SK-N-MC (cell line): Measurements from ENCODE around the gene CYP24A1.
A peak's percentile ranks its signal among the peaks of the same experiment; 100 is the strongest.

ENCODE experiments used
- DNase-seq: peaks from one replicate; pipeline ENCODE4 v3.0.0-alpha.2; 2011; ENCODE audit warnings: low read depth, low spot score
- H3K27ac ChIP-seq: fragments of 200-600 bp; sonication (generic); 2 replicates; pipeline ENCODE4 v1.5.1; 2016; ENCODE audit warnings: mixed run types
- H3K36me3 ChIP-seq: fragments of 200-600 bp; sonication (generic); 2 replicates; pipeline ENCODE4 v1.6.1; 2017; ENCODE audit warnings: antibody characterized with exemption, low read length, mixed read lengths; ENCODE audit not compliant: insufficient read depth
- H3K4me3 ChIP-seq: fragments of 200-600 bp; sonication (generic); 2 replicates; pipeline ENCODE4 v1.5.1; 2016
- H3K9ac ChIP-seq: fragments of 200-600 bp; sonication (generic); 2 replicates; pipeline ENCODE4 v1.8.0; 2017; ENCODE audit warnings: mixed run types, mixed read lengths; ENCODE audit not compliant: insufficient read length
- H3K9me3 ChIP-seq: fragments of 200-600 bp; sonication (generic); 2 replicates; pipeline ENCODE4 v1.6.1; 2017; ENCODE audit warnings: low read depth, mild to moderate bottlenecking, antibody characterized with exemption, low read length, moderate library complexity, mixed read lengths
- EZH2 ChIP-seq: fragments of 200-600 bp; sonication (generic); IDR thresholded peaks from one replicate; pipeline ENCODE4 v1.6.1; 2017; ENCODE audit warnings: antibody characterized with exemption
- FOXP2 ChIP-seq: optimal IDR thresholded peaks from 2 replicates; pipeline ENCODE3; 2011; ENCODE audit warnings: mild to moderate bottlenecking, moderate library complexity; ENCODE audit not compliant: insufficient read depth; ENCODE audit errors: extremely low read length, control extremely low read depth
- POLR2AphosphoS5 ChIP-seq: IDR thresholded peaks from 2 replicates; pipeline ENCODE4 v1.6.1; 2012; ENCODE audit warnings: mild to moderate bottlenecking, low read depth, low read length, borderline replicate concordance

The CYP24A1 gene

DNA sequence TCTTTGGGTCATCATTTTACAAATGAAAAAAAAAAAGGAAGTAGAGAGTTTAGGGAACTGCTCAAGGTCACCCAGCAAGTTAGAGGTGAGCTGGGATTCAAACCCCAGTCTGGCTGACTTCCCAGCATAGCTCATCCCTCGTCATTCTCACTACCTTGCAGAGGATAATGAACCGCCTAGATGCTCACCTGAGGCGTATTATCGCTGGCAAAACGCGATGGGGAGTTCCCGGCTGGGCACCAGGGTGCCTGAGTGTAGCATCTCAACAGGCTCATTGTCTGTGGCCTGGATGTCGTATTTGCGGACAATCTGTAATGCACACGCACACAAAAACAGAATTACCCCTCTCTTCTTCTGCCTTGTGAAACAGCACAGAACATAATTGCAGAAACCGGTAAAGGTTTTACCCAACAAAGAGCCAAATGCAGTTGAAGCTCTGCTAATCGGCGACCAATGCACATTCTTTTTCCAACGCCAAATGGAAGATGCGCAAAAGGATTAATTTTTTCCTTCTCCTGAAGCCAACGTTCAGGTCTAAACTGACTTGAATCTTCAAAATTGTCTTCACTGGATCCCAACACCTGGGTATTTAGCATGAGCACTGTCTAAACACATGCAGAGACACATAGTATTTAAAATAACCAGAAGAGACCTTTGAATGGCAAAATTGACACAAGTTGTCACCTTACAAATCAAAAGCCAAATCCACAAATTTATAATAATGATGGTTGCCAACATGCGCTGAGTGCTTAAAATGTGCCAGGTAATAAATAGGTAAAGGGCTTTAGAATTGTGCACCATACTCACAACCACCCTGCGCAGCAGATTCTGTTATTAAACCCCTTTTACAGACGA, 16.6 kb downstream of the CYP24A1 start:
- no peak for DNase-seq
- Histone ChIP-seq H3K4me3 (no peak overlapping the region), H3K27ac (no peak overlapping the region), H3K9me3 (no peaks in the 10 kb centered on the region), H3K9ac (no peak overlapping the region), H3K36me3 (peaks cover 16% of the 10 kb centered on the region)
- TF ChIP-seq EZH2 (no peak), FOXP2 (no peak), POLR2AphosphoS5 (no peak)

DNA sequence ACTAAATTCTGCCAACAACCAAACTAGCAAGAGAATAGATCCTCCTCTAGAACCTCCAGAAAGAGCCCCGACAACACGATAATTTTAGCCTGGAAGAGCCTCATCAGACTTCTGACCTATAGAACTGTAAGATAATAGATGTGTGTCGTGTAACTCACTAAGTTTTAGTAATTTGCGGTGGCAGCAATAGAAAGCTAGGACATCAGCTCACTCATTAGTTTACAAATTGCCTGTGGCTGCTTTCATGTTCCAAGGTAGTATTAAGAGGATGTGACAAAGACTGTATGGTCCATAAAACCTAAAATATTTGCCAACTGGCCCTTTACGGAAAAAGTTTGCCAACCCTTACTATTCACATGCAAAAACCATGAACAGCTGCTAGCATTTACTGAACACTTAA, 17.3 kb downstream of the CYP24A1 start:
- H3K27ac ChIP-seq = 0 out of 2 replicates have a peak overlapping the region, but pooled peaks have one; percentile 43
- H3K9ac ChIP-seq = no peak overlapping the region
- TF ChIP-seq FOXP2 (no peak), POLR2AphosphoS5 (no peak), EZH2 (no peak)
- H3K9me3 ChIP-seq = no peaks in the 10 kb centered on the region
- H3K36me3 ChIP-seq = peaks cover 16% of the 10 kb centered on the region
- H3K4me3 ChIP-seq = no peak overlapping the region
- DNase-seq = no peak

DNA sequence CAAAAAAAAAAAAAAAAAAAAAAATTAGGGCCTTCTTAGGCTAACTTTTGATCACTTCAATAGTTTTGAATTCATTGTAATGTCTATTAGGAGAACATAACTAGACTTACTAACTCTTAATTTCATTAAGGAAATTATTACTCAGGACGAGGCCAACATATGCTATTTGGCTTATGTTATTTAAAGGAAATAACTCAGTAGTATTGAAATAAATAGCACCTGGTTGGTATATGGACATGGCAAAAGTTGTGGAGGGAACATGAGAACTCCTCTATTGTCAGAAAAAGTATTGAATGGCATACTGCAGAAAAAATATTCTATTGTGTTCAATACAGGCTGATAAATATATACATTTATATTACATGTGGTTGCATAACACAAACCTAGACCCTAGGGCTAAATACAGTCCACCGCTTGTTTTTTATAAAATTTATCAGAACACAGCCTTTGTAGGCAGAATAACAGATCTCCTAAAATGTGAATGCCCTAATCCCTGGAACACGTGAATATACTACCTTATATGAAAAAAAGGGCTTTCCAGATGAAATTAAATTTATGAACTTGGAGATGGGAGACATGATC, 18.0 kb downstream of the CYP24A1 start:
- Histone ChIP-seq H3K4me3 (no peak overlapping the region), H3K36me3 (peaks cover 16% of the 10 kb centered on the region)
- DNase-seq = no peak

DNA sequence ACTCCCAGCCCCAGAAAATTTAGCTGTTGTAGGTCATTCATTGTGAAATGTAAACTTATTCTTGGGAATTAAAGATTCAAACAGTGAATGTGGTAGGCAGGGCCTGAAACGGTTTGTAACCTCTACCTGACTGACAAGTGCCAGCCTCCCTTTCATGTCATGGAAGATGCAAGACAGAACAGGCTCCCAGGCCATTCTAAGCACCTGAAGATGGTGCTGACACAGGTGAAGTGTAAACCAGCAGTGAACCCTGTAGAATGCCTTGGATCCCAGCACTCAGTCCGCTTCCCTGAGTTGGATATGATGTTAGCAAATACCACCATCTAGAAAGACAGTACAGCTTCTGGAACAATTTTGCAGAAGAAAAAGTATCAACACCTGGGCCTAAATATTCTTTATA, 19.3 kb downstream of the CYP24A1 start:
- Histone ChIP-seq H3K9me3 (no peaks in the 10 kb centered on the region), H3K4me3 (no peak overlapping the region), H3K27ac (no peak overlapping the region), H3K36me3 (peaks cover 16% of the 10 kb centered on the region), H3K9ac (no peak overlapping the region)
- no peak for DNase-seq
- TF ChIP-seq FOXP2 (no peak), EZH2 (no peak), POLR2AphosphoS5 (no peak)

More for the DNA sequence above, 18.0 kb downstream of the CYP24A1 start:
- no peak for TF ChIP-seq POLR2AphosphoS5
- no peak for TF ChIP-seq EZH2
- TF ChIP-seq FOXP2 = no peak
- Histone ChIP-seq H3K9me3 (no peaks in the 10 kb centered on the region), H3K27ac (0 out of 2 replicates have a peak overlapping the region, but pooled peaks have one; percentile 43), H3K9ac (no peak overlapping the region)

- no peak overlapping the region for H3K4me3 ChIP-seq
- TF ChIP-seq POLR2AphosphoS5 = no peak
- no peak for TF ChIP-seq EZH2
- TF ChIP-seq FOXP2 = no peak
- no peak for DNase-seq
- H3K9me3 ChIP-seq = no peaks in the 10 kb centered on the region
- H3K9ac ChIP-seq = no peak overlapping the region
- peaks cover 15% of the 10 kb centered on the region for H3K36me3 ChIP-seq
- H3K27ac ChIP-seq = no peak overlapping the region
Observed at GRCh38 chr20:54153847-54154246, 19.9 kb downstream of the CYP24A1 start.

DNA sequence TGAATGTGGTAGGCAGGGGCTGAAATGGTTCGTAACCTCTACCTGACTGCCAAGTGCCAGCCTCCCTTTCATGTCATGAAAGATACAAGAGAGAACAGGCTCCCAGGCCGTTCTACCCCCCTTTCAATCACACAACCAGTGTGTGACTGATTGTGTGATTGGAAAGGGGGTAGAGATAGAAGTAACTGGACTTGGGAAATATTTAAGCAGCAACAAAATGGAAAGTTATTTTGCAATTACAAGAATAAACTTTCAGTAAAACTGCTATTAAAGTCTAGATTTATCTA, 20.8 kb downstream of the CYP24A1 start:
- no peak for TF ChIP-seq POLR2AphosphoS5
- TF ChIP-seq EZH2 = no peak
- no peak for TF ChIP-seq FOXP2
- H3K9ac ChIP-seq = no peak overlapping the region
- DNase-seq = no peak
- no peaks in the 10 kb centered on the region for H3K9me3 ChIP-seq
- H3K4me3 ChIP-seq = no peak overlapping the region
- no peak overlapping the region for H3K27ac ChIP-seq
- H3K36me3 ChIP-seq = peaks cover 10% of the 10 kb centered on the region

DNA sequence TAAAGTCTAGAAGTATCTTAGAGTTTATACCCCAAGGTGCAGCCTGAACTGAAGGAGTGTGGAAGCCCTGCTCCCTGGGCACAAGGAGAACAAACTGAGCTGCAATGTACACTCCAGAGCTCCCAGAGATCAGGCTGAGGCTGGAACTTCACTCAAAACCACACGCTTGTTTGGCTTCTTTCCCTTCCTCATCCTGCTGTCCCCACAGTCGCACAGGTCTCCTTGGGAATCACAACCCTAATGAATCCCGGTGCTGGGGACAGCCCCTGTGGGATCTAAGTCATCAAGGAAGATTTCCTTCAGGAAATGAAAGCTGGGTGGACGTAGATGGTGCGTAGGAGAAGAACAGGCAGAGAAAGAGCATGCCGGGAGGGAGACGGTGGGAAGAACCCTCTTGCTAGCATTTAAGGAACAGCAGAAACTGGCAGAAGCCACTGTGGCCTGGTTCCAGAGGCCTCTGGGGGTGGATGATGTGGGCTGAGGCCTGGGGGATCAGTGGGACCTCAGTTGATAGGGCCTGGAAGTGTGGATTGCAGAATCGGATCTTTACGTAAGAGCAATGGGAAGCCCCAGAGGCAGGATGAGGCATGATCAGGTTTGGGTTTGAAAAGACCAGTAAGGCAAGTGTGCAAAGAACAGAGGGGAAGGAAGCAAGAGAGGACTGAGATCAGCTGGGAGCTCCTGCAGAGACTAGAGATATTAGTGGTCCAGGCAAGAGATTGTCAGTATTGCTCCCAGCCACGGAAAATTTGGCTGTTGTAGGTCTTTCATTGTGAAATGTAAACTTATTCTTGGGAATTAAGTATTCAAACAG, 21.4 kb downstream of the CYP24A1 start:
- TF ChIP-seq POLR2AphosphoS5 (no peak), EZH2 (no peak), FOXP2 (no peak)
- no peak for DNase-seq
- Histone ChIP-seq H3K9ac (no peak overlapping the region), H3K27ac (no peak overlapping the region), H3K9me3 (no peaks in the 10 kb centered on the region), H3K36me3 (peaks cover 5% of the 10 kb centered on the region; the same call in 1 of the 2 replicates), H3K4me3 (no peak overlapping the region)

- Histone ChIP-seq H3K36me3 (no peaks in the 10 kb centered on the region; the same call in 1 of the 2 replicates), H3K9ac (no peak overlapping the region), H3K9me3 (no peaks in the 10 kb centered on the region), H3K4me3 (no peak overlapping the region), H3K27ac (no peak overlapping the region)
- no peak for DNase-seq
- TF ChIP-seq POLR2AphosphoS5 = no peak
- no peak for TF ChIP-seq FOXP2
- no peak for TF ChIP-seq EZH2
Observed at GRCh38 chr20:54151511-54152226, 22.1 kb downstream of the CYP24A1 start.
